ENCODE measurements around the gene SP2.

DNA sequence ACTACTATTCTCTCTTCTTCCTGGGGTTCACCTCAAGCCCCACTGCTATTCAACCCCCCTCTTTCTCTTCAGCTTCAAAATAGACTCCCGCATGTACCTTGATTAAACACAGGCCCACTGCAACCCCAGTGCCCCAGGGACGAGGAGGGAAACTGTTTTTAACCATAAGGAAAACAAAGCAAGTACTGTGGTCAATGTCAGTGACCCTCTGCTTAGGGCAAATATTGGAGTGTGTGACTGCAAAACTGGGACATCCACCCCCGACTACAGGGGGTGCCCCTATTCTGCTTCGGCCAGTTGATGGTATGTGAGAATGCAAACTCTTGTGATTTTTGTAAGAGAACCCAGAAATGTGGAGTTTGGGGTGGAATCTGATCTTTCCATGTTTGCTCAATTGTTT is 35.8 kb downstream of the SP2 start:
- no peak for TF ChIP-seq GATA3 (IDR thresholded peaks at IDR 0.05; ENCODE audit: low read depth, low read length)
- TF ChIP-seq GATA2 (IDR thresholded peaks at IDR 0.05; ENCODE audit: low read depth, low read length), result no peak

Data from SH-SY5Y (cell line).